Calu3 (cell line): ENCODE data around the gene PDZD4. TPM values are rescaled to one million over a fixed set of nuclear protein-coding genes. Genes with fewer than 3 reads are reported as not detected.

Experiments used
- BruUV-seq: library from RNA; stranded (reverse); fragments of 400-500 nt; replicated peaks from 2 replicates; lab custom pipeline; 2021; lab: Mats Ljungman, UMichigan
- CTCF ChIA-PET: fragments of 300-600 bp; sonication (Branson Sonifier 250); formaldehyde crosslinking; loops from one replicate; lab custom pipeline; 2022; ENCODE audit warnings: antibody characterized with exemption; lab: Charles Lee
- DNase-seq: peaks from one replicate; pipeline ENCODE4 v3.0.0; 2022
- H3K27ac Mint-ChIP-seq: one replicate; pipeline ENCODE4 v1.8.0; 2022; ENCODE audit warnings: mixed read lengths; ENCODE audit not compliant: unreplicated experiment
- H3K27me3 Mint-ChIP-seq: one replicate; pipeline ENCODE4 v1.8.0; 2022; ENCODE audit warnings: mixed read lengths; ENCODE audit not compliant: unreplicated experiment
- H3K36me3 Mint-ChIP-seq: one replicate; pipeline ENCODE4 v1.8.0; 2022; ENCODE audit warnings: mild to moderate bottlenecking, moderate library complexity, mixed read lengths; ENCODE audit not compliant: insufficient read depth, unreplicated experiment
- H3K4me1 Mint-ChIP-seq: one replicate; pipeline ENCODE4 v1.8.0; 2022; ENCODE audit warnings: mild to moderate bottlenecking, low read depth, mixed read lengths; ENCODE audit not compliant: unreplicated experiment
- H3K4me3 Mint-ChIP-seq: one replicate; pipeline ENCODE4 v1.8.0; 2022; ENCODE audit warnings: mild to moderate bottlenecking, low read depth, moderate library complexity, mixed read lengths; ENCODE audit not compliant: unreplicated experiment
- H3K9me3 Mint-ChIP-seq: one replicate; pipeline ENCODE4 v1.8.0; 2022; ENCODE audit warnings: low read depth, mixed read lengths; ENCODE audit not compliant: unreplicated experiment
- CTCF ChIP-seq: fragments of 200-600 bp; IDR thresholded peaks from one replicate; pipeline ENCODE4 v1.8.0; 2022; ENCODE audit warnings: antibody characterized with exemption; ENCODE audit not compliant: unreplicated experiment
- intact Hi-C: fragments of 100-400 bp; cut with micrococcal nuclease; formaldehyde crosslinking; loops from one replicate; pipeline ENCODE4 v1.10.0; 2022; ENCODE audit not compliant: unreplicated experiment
- total RNA-seq: library from RNA; stranded (reverse); gene quantifications from 2 replicates; pipeline ENCODE4 v1.2.3, GENCODE V29; 2022

PDZD4 gene
- total RNA-seq, 1 experiment from 2014 or later = 0.76 TPM

GRCh38 chrX:153830640-153831428 lies 490 bp upstream of the PDZD4 start:
- no peaks in the 10 kb centered on the region for H3K9me3 Mint-ChIP-seq
- TF ChIP-seq CTCF = no peak
- peaks cover 76% of the 10 kb centered on the region for H3K27me3 Mint-ChIP-seq
- H3K36me3 Mint-ChIP-seq = no peaks in the 10 kb centered on the region
- no peaks in the 10 kb centered on the region for H3K4me1 Mint-ChIP-seq
- no peak overlapping the region for H3K27ac Mint-ChIP-seq
- H3K4me3 Mint-ChIP-seq = no peak overlapping the region
- CTCF ChIA-PET = no interaction called here
- intact Hi-C loops = no loop called here
- BruUV-seq = no TSS peak
- no peak for DNase-seq

GRCh38 chrX:153829549-153829798 lies 870 bp downstream of the PDZD4 start:
- DNase-seq = no peak
- Mint-ChIP-seq H3K36me3 (no peaks in the 10 kb centered on the region), H3K9me3 (no peaks in the 10 kb centered on the region), H3K27ac (no peak overlapping the region), H3K27me3 (peaks cover 82% of the 10 kb centered on the region), H3K4me3 (no peak overlapping the region), H3K4me1 (no peaks in the 10 kb centered on the region)
- TF ChIP-seq CTCF = no peak
- BruUV-seq = no TSS peak
- CTCF ChIA-PET = no interaction called here
- intact Hi-C loops = no loop called here

- Mint-ChIP-seq H3K36me3 (no peaks in the 10 kb centered on the region), H3K9me3 (no peaks in the 10 kb centered on the region)
- intact Hi-C loops = no loop called here
Observed at GRCh38 chrX:153828723-153829548, 1.4 kb downstream of the PDZD4 start.

GRCh38 chrX:153828308-153828707 lies 2.0 kb downstream of the PDZD4 start:
- Mint-ChIP-seq H3K9me3 (no peaks in the 10 kb centered on the region), H3K4me3 (no peak overlapping the region), H3K27me3 (peaks cover 86% of the 10 kb centered on the region), H3K36me3 (no peaks in the 10 kb centered on the region), H3K4me1 (no peaks in the 10 kb centered on the region), H3K27ac (no peak overlapping the region)
- intact Hi-C loops = no loop called here
- CTCF ChIA-PET = no interaction called here
- TF ChIP-seq CTCF = no peak
- no peak for DNase-seq
- BruUV-seq = no TSS peak

More at GRCh38 chrX:153828723-153829548, 1.4 kb downstream of the PDZD4 start:
- no peak overlapping the region for H3K27ac Mint-ChIP-seq
- BruUV-seq = no TSS peak
- H3K27me3 Mint-ChIP-seq = peaks cover 84% of the 10 kb centered on the region
- no peak for DNase-seq
- no peak for TF ChIP-seq CTCF
- no peaks in the 10 kb centered on the region for H3K4me1 Mint-ChIP-seq
- no peak overlapping the region for H3K4me3 Mint-ChIP-seq
- CTCF ChIA-PET = no interaction called here
